Dermis microvascular lymphatic vessel endothelial cell (primary cell): ENCODE results near the gene SCO2. TPM values are rescaled to one million over a fixed set of nuclear protein-coding genes. Genes with fewer than 3 reads are reported as not detected.

Source experiments
- DNase-seq, 2 donors: peaks; one replicate each; pipeline versions ENCODE4 v3.0.0 to v3.0.0-alpha.2; 2010; ENCODE audit warnings: low read depth in 2 of 2
- total RNA-seq: library from RNA; depleted of rRNA; stranded (reverse); fragments of >200 nt; gene quantifications from 2 replicates; pipeline ENCODE4 v1.2.1, GENCODE V29; 2014

SCO2 gene, protein sequence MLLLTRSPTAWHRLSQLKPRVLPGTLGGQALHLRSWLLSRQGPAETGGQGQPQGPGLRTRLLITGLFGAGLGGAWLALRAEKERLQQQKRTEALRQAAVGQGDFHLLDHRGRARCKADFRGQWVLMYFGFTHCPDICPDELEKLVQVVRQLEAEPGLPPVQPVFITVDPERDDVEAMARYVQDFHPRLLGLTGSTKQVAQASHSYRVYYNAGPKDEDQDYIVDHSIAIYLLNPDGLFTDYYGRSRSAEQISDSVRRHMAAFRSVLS
- 2.8 and 3.1 TPM in 2 replicates for total RNA-seq

DNA sequence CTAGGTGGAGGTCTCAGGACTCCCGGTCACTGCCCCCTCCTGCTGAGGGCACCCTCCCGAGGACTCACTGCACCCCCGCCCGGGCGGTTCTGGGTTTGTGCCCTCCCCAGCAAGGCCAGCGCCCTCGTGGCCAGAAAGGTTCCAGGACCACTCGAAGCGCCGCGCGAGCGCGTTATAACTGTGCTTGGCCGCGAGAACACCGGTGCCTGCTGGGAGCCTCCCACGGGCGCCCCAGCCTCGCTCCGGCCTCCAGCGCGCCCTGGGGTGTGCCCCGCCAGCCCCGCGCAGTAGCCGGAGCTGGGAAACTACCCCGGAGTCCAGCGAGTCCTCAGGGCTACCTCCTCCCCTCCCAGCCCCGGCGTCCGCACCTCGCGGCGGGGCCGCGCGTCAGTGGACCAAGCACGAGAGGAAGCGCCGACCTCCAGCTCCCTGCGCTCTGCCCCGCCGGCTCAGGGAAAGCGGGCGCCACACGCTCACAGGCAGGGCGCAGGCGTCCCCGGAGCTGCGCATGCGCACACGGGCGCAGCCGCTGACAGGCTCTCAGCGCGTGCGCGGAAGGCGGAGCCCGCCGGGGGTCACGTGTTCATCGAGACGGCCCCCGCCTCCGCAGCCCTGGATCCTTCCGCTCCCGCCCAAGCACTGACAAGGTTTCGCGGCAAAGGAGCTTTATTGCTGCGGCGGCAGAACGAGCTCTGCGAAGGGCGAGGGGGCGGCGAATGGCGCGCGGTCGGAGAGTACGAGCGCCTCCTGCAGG, at the start of gene SCO2:
Gene SCO2, minus strand, starts transcription at position 495 of the 754 bp plus-strand sequence. CDS start 1,187 bp downstream, outside the sequence.
- DNase-seq, result peak; percentile 93 to 98

- DNase-seq, result no peak
These were observed 49.0 kb upstream of the SCO2 start for GRCh38 chr22:50574383-50574755.

DNA sequence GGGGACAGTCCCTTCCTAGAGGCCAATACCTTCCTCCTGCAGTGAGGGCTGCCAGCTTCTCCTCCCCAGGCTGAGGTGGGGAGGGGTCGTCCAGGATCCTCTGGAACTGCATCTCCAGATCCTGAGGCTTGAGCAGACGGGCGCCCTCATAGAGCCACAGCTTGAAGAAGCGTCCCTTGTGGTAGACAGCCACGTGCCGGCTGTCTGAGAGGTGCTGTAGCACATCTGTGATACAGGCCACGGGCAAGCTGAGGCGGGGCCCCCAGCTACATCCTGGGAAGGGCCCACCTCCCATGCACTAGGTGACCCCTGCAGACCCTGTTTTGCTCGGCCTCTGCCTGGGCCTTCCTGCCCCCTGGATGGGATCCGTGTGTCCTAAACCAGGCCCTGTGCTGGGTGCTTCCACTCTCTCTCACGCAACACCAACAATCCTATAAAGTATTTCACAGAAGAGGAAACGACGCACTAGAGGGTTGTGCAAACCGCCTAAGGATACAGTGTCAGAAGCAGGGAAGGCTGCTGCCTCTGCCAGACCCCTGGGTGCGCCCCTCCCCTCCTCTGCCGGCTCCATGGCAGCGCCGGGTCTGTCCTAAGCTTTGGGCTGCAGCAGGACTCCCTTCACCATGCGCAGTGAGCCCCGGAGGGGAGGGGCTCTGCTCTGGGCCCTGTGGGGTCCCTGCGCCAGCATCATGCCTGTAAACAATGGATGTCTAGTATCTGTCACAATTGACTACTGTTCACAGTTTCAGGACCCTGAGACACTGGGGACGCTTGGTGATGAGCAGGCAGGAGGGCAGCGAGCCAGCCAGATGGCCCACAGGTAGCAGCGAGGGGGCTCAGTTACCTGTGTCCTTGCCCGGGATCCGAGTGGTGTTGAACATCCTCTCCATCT, 48.3 kb upstream of the SCO2 start:
- no peak for DNase-seq

DNA sequence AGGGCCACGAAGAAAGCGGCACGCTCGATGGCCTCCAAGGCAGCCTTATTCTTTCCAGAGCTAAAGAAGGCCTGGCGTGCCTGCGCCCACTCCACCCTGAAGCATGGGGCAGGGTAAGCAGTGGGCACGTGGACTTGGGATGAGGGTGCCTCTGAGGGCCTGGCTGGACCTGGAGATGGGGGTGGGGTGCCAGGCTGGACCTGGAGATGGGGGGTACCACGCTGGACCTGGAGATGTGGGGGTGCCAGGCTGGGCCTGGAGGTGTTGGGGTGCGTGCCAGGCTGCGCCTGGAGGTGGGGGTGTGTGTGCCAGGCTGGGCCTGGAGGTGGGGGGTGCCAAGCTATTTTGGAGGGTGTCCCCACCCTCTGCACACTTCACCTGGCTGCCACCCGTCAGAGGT, 47.6 kb upstream of the SCO2 start:
- DNase-seq, result no peak

GRCh38 chr22:50571264-50572175, 46.1 kb upstream of the SCO2 start:
- DNase-seq, result no peak

DNA sequence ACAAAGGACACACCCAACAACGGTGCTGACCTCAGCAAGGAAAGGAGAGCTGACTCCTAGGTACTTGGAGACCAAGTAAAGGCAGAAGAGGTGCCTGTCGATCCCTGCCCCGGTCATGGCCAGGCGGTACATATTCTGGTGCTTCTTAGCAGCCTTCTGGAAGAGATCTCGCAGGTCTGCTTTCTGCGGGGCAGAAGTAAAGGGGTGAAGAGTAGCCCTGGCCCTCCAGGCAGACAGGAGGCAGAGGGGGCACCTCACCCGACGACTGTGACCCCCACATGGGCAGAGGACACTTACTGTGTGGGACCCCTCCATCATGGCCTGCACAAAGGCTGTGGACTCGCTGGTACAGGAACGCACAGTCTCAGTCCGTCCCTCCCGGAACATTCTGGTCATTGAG, 45.5 kb upstream of the SCO2 start:
- DNase-seq, result no peak

- no peak for DNase-seq
These were observed 44.6 kb upstream of the SCO2 start for GRCh38 chr22:50569896-50570535.

GRCh38 chr22:50569041-50569459, 43.7 kb upstream of the SCO2 start:
- DNase-seq, result no peak

- no peak for DNase-seq
These were observed 43.2 kb upstream of the SCO2 start for GRCh38 chr22:50568626-50569025.

DNA sequence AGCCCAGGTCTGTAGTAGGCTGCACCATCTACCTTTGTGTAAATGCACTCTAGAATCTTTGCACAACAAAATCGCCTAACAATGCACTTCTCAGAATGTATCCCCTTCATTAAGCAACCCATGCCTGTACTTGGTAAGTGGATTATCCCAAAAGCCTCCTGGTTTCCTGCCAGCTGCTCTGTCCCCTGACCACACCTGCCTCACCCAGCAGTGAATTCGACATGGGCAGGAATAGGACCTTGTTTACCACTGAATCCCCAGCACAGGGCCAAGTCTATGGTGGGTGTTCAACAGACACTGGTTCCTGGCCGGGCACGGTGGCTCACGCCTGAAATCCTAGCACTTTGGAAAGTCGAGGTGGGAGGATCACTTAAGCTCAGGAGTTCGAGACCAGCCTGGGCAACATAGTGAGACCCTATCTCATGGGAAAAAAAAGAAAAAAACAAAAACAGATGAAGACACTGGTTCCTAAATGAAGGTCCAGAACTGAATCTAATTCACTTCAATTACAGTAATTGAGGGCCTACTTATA, 42.4 kb upstream of the SCO2 start:
- DNase-seq, result no peak

- no peak for DNase-seq
These were observed 38.9 kb upstream of the SCO2 start for GRCh38 chr22:50564289-50564688.

DNA sequence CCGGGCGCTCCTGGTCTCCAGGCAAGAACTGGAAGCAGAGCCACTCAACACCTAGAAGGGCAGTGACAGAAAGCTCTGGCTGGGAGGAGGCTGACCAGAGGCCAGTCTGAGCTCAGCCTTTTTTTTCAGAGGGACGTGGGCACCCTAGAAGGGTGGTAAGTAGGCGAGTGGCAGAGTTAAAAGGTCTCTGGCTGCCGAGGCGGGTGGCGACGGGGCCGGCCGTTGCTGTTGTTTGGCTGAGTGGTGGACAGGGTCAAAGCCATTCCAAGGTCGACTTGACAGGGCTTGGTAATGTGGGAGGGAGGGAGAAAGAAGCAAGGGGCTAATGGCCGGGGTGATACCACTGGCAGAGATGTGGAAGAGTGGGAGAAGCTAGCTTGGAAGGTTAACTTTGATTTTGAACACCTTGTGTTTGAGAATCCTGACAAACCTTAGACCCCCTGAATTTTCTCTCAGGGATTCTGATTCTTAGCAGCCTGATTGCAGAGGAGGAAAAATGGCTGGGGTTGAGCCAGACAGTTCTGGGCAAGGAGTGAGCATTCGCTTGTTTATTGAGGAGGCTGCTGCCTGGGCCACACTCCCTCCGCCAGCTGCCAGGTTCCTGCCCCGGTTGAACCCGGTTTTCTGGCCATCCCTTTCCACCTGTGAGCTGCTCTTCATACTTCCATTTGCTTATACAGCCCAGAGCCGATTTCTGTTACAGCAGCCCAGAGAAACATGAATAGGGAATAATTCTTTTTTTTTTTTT, 38.2 kb upstream of the SCO2 start:
- no peak for DNase-seq

- DNase-seq, result peak; percentile 50 to 75
These were observed 37.4 kb upstream of the SCO2 start, which contains the start of gene SYCE3 for GRCh38 chr22:50562523-50563412. TSS of gene SYCE3 (minus strand) at chr22:50562919. CDS start at chr22:50556405, 6,514 bp downstream.

- no peak for DNase-seq
These were observed 36.3 kb upstream of the SCO2 start for GRCh38 chr22:50561401-50562358.

- no peak for DNase-seq
These were observed 34.6 kb upstream of the SCO2 start for GRCh38 chr22:50560034-50560433.

DNA sequence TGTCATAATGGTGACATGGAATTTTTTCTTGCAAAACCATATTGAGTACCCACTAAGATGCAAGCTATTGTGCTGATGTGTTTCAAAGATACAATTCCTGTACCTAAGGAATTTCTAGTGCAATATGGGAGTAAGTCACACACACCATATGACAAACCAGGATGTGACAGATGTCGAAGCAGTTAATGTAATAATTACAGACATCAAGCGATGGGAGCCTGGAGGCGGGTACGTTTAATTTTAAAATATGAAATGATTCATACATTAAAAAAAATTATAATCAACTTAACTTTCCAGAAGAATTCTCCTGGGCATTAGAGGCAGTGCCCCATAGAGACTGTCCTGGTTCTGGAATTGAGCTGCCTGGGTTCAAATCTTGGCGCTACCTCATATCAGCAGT, 31.3 kb upstream of the SCO2 start:
- no peak for DNase-seq

GRCh38 chr22:50553310-50553709, 27.9 kb upstream of the SCO2 start:
- no peak for DNase-seq
